ENCODE results near the gene UVRAG. TPM values are rescaled to one million over a fixed set of nuclear protein-coding genes. Genes with fewer than 3 reads are reported as not detected.
A peak's percentile ranks its signal among the peaks of the same experiment; 100 is the strongest.

The UVRAG gene
- total and polyA plus RNA-seq, 2 of the 13 experiments (the other 11 are each of a cell fraction or from before 2014, with no cell fraction given), result 9.7 to 17.3 TPM

GRCh38 chr11:75802913-75803820, 11.8 kb upstream of the UVRAG start (continued):
- TF ChIP-seq ELF4 (CRISPR knock-in tag; IDR thresholded peaks at IDR 0.05; ENCODE audit: borderline replicate concordance), result no peak
- TF ChIP-seq RBAK (CRISPR knock-in tag; IDR thresholded peaks at IDR 0.05), result no peak
- peak; percentile 29; the same call in 1 of the 2 replicates for TF ChIP-seq IKZF5 (CRISPR knock-in tag; IDR thresholded peaks at IDR 0.05)
- no peak for TF ChIP-seq FOSL1 (CRISPR knock-in tag; IDR thresholded peaks at IDR 0.05; ENCODE audit: borderline replicate concordance)
- TF ChIP-seq GATAD2A (CRISPR knock-in tag; IDR thresholded peaks at IDR 0.05), result 0 out of 2 replicates have a peak, but pooled peaks have one; percentile 14
- peak; percentile 87 for TF ChIP-seq RAD21 (CRISPR knock-in tag; IDR thresholded peaks at IDR 0.05)
- no peak for TF ChIP-seq ZNF784 (CRISPR knock-in tag; IDR thresholded peaks at IDR 0.05; ENCODE audit: borderline replicate concordance)
- no peak for TF ChIP-seq MLLT10 (CRISPR knock-in tag; IDR thresholded peaks at IDR 0.05)
- no peak for TF ChIP-seq ZNF496 (CRISPR knock-in tag; IDR thresholded peaks at IDR 0.05; ENCODE audit: insufficient replicate concordance)
- 0 out of 2 replicates have a peak, but pooled peaks have one; percentile 32 for TF ChIP-seq ZNF800 (CRISPR knock-in tag; IDR thresholded peaks at IDR 0.05)
- TF ChIP-seq PHF20 (CRISPR knock-in tag; IDR thresholded peaks at IDR 0.05), result no peak
- no peak for TF ChIP-seq ZNF598 (CRISPR knock-in tag; IDR thresholded peaks at IDR 0.05; ENCODE audit: borderline replicate concordance)
- TF ChIP-seq ATF7-NPFF (CRISPR knock-in tag; IDR thresholded peaks at IDR 0.05; ENCODE audit: low read depth), result no peak
- no peak for TF ChIP-seq PREB (CRISPR knock-in tag; IDR thresholded peaks at IDR 0.05)
- no peak for TF ChIP-seq HNRNPK (IDR thresholded peaks at IDR 0.05; ENCODE audit: low read depth, low read length, poor library complexity, severe bottlenecking)
- no peak for TF ChIP-seq ZMAT3 (CRISPR knock-in tag; conservative IDR thresholded peaks at IDR 0.05)
- TF ChIP-seq THAP8 (CRISPR knock-in tag; IDR thresholded peaks at IDR 0.05; ENCODE audit: borderline replicate concordance), result 0 out of 2 replicates have a peak, but pooled peaks have one; percentile 50
- TF ChIP-seq CTCF (CRISPR knock-in tag; IDR thresholded peaks at IDR 0.05), result peak; percentile 93
- peak; percentile 25; the same call in 1 of the 2 replicates for TF ChIP-seq ZMYM3 (CRISPR knock-in tag; IDR thresholded peaks at IDR 0.05)
- TF ChIP-seq ZNF850 (CRISPR knock-in tag; conservative IDR thresholded peaks at IDR 0.05), result no peak
- no peak for TF ChIP-seq FOXO1 (CRISPR knock-in tag; IDR thresholded peaks at IDR 0.05)

Data from HepG2 (cell line).